ENCODE data around the gene PTH2.

- TF ChIP-seq CTCF (conservative IDR thresholded peaks at IDR 0.05): no peak
- TF ChIP-seq ZFX (IDR thresholded peaks at IDR 0.05): no peak
Observed at GRCh38 chr19:49380391-49380790, 42.9 kb downstream of the PTH2 start.

All from C4-2B (cell line).